Right forelimb (tissue), 1 donor: ENCODE measurements around the gene PHF14.
A peak's percentile ranks its signal among the peaks of the same experiment; 100 is the strongest.

ENCODE experiments used
- DNase-seq: peaks from one replicate; pipeline ENCODE4 v3.0.0-alpha.2; 2018

Gene PHF14

DNA sequence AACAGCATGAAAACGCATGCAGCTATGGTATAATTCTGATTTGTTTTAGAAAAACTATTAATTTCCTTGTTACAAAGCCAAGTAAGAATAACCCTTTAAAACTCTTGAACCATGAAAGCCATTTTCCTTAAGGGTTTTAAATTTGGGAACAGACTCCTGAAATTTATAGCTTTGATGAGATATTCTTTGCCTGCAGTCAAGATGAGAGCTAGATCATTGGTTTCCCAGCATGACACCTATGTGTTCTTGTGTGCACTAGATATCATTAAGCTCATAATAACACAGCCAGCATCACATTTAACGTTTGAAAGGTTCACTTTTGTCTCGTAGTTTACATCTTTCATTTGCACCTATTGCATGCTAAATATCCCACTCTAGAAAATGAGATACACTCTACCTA lies 202.2 kb downstream of the PHF14 start:
- DNase-seq = no peak

DNA sequence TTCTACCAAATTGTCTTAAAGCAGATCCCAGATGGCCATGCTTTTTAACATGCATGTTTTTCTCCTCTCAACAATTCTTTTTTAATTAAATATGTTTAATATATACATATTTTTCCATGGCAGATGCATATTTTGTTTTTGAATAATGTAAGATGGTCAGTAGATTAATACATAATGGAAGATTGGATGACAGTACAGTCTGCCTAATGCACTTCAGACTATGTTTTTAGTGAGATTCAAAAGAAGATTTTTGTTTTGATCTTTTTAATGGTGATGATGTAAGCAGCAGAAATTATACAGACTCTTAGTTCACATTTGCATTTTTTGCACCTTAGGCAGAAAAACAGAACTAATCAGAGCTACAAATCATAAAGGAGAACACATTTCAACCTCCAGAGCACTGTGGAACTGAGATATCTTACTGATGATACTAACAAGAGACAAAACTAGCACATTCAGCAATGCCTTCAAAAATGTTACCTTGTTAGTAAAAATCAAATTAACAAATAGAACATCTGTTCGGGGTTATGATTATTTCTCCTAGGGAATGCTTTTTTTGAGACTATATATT lies 203.4 kb downstream of the PHF14 start:
- DNase-seq = no peak

DNA sequence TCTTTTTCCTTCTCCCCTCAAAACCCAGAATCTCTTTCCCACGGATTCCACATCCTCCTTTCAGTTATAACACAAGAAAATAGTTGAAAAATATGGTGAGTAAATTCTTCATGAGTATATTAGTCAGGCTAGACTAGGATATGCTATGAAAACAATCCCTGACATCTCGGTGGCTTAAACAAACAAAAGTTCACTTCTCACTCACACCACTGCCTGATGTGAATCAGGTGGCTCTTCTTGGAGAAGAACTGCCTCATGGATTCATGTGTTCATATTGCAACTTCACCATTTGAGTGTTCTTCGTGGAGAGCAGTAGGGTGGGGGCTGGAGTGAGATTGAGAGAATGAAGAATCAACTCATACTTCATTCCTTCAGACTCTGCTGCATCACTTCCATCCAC lies 204.1 kb downstream of the PHF14 start:
- DNase-seq = no peak

DNA sequence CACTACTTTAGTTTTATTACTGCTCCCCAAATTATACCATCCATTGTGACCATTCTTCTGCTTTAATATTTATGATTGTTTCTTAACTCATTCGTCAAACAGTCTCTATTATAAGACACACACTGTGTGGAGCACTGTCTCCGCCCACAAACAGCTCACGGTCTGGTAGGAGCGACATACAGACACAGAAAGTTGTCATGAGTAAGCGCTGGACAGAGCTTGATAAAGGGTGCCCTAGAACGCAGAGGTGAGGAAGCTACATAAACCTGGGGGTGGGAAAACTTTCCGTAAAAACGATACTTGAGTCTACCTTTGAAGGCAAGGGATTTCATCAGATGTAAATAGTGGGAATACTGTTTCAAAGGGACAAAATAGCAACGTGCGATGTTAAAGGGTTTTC lies 207.9 kb downstream of the PHF14 start:
- no peak for DNase-seq

DNA sequence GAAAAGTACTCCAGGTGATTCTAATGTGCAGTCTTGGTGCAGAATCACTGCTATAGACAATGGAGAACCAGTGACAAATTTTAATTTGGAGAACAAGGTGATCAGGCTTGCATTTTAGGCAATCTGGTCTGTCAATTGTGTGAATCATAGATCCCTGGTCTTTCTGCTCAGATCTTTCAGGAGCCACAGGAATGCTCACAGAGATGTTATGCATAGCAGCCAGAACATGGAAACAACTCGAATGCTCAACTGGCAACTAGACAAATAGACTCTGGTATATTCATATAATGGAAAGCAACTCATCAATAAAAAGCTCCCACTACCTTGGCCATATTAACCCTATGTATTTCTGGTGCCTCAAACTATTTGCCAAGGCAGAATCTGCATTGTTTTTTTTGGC lies 209.1 kb downstream of the PHF14 start:
- DNase-seq = no peak

DNA sequence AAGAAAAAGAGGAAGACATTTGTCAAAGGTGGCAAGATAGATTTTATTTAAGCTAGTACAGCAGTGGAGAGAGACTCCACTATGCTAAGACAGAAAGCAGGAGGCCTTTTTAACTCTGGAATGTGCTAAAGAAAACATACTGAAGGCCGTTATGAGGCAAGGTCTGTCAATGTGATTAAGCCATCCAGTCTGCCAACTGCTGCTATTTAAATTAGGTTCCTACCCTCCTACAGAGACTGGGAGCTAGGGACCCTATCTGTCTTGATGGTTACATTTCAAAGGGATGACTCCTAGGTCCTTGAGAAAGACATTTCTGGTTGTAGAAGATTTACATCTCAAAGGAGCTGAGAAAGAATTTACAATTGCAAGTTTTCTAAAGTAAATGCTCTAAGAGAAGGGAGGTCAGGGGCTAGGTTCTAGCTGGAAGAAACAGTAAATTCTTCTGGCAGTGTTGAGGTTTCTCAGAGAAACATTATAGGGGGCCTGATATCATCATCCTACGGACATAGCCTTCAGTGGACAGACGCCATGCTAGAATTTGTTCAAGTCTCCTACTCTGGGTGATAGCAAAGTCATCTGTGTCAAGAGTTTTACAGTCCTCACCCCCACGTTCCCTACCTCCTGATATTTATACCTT lies 211.6 kb downstream of the PHF14 start:
- no peak for DNase-seq

DNA sequence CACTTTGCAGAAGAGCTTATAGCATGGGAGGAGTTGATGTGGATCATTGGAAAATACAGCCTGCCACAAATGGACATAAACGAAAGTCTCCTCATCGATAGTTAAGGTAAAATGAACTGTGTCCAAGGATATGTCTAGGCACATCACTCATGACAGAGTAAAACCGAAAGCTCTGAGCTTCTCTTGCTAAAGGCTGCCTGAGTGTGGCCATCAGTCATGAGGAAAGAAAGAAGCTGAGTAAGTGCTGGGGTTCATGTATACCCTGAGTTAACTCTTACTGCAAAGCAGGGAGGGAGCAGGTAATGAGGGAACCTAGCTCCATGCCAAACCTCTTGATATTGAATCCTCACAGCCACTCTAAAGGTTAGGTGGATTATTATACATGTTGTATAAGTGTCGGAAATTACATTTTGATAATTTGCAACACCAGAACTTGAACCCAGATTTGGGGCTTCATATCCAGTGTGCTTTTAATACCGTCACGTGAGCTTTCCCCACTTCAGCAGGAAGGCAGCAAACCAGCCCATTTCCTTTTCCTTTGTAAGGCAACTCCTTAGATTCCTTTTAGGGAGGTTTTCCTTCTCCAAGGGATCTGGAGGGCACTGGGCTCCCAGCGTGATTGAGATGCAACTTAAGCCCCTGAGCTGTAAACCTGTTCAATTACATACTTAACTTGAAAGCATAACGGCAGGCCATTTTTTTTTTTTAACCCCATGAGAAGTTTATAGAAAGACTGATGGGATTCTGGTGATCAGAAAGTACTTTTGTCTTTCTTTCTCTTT lies 215.0 kb downstream of the PHF14 start:
- DNase-seq = no peak

DNA sequence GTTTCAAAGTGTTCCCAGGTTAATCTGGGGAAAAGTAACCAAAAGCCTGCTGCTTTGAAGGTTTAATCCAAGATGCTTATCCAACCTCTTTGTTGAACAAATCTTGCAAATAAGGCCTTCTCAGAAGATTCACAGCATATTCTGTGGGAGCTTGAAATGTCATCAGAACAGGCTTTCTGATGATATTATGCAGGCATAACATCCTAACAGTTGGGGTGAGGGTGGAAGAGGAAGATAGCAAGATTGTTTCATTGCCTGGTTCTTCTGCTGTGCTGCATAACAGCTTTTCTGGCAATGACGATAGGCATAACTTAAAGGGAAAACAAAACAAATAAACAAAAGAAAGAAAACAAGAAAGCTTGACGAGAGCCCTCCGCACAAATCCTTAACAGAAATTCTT lies 217.4 kb downstream of the PHF14 start:
- no peak for DNase-seq

DNA sequence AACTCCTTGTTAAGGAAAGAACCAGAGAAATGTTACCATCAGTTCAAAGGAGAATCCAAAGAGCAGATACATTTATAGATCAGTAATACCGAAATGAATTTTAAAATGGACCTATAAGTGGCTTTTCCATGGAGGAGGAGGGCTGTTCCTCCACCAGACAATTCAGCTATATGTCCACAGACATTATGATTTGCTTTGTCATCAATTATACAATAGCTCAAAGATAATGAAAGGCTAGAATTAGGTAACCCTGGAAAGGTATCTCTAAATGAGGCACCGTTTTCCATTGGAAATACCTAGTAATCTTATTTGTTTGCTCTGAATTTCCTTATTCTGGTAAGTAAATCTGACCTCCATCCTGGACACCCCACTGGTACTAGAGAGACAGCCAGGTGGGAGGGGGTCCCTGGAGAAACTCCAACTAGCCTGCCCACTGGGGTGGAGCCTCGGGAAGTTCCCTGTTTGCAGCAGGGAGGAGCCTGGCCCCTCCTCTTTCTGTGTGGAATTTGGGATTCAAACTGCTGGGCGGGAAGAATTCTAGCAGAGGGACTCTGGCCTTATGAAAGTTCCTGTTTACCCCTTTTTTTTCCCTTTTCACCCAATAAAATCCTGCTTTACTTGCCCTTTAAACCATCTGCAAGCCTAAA lies 218.0 kb downstream of the PHF14 start:
- DNase-seq = no peak

DNA sequence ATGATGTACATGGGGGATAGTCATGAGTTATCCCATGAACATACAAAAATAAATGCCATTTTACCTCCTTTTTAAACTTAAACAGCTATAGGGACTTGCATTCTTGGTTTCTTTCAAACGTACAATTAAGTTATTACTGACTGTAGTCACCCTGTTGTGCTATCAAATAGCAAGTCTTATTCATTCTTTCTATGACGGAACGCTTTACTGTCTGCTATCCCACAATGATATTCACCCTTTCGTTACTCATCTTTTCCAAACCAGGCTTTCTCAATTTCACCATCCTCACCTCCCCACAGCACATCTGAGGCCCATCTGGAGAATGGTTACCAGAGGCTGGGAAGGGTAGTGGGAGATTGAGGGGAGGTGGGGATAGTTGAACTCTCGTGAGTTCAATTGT lies 218.8 kb downstream of the PHF14 start:
- DNase-seq = no peak

DNA sequence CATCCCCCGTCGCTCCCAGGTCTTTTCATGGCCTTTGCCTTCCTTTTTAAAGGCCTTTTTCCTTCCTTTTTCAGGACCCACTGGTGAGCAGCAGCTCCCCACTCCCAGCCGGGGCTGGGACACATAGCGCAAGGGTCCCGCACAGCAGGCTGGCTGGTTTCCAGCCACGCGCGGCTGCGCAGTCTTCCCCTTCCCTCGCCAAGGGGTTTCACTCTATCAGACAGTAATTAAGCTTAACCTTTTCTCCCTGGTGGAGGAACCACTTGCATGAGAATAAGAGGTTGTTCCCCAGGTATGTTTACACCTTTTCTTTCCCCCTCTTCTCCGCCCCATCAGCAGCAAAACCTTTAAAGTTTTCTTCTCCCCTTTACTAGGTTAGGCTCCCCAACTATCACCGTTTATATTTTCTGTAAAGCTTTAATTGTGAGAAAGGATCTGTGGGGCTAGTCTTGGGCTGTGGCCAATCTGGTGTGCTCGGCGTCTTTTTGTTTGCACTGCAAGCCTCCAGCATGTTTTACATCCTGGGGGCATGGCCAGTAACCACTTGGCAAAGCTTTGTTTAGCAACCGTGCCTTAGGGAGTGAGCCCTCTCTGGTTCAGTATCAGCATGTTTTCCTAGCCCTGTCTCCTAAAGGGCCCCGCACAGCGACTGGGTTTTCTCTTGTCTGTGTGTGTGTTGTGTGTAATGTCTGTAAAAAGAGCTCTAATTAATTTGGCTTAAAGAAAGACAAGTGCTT lies 219.6 kb downstream of the PHF14 start:
- no peak for DNase-seq

DNA sequence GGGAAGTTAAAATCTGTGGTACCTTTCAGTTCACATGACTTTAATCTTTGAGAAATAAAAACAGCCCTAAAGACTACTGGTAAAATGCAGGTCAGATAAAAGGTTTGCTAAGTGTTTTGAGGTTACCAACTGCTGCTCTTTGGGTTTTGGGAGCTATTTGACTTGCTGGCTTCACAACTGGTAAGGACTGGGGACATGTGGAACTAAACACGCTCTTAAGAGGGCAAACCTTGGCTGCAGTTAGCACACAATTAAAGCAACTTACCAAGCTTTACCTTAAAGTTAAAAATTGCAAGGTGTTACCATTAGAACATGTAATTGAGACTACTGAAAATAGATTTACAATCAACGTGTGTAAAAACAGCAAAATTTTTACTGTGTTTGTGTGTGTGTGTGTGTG lies 220.2 kb downstream of the PHF14 start:
- no peak for DNase-seq

DNA sequence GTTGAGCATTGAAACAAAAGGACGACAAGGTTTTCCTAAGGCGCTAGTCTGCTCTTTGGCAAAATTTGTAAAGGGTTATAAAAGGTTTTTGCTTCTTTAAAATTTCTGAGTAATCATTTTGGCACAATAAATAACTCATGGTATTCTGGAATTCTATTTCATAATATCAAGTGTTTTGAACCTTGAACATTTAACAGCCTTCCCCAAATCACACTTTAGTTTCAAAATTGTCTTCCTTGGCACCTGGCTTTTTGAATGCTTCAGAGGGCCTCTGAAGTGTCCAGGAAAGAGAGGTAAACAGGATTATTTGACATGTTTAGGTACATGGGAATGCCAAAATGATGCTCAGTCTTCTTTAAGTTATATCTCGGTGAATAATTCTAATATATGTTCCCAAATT lies 220.8 kb downstream of the PHF14 start:
- DNase-seq = no peak

DNA sequence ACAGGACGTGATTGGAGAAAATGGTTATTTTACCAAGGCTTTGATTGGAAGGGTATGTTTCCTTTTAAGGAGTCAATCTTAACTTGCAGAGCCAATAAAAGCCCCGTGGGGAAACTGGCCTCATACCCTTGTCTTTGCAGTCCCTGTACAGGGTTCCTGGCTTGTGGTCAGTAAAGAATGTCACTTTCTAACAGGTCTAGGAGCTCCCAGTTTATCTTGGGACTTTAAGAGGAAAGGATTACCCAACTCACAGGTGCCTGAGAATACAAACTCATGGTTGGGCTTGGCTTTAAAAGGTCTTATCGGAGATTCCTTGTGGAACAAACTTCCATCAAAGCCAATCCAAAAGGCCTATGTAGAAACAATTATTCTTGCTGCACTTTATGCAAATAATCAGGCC lies 221.8 kb downstream of the PHF14 start:
- no peak for DNase-seq

DNA sequence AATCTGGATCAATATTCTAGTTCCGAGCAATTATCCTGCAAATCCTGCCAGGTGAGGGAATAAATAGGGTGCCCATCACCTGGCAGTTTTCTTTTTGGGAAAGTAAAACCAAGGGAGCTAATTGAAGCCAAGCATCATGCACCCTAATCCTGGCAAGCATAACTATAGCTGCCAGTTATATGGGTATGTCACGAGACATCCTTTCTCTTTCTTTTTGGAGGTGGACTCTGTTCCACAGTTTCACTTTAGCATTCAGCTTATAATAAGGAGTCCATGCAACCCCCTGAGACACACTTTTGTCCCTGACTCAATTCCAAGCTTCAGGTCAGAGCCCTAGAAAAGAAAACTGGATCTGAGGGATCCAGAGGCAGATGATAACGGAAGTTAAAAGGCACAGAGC lies 222.5 kb downstream of the PHF14 start:
- no peak for DNase-seq

DNA sequence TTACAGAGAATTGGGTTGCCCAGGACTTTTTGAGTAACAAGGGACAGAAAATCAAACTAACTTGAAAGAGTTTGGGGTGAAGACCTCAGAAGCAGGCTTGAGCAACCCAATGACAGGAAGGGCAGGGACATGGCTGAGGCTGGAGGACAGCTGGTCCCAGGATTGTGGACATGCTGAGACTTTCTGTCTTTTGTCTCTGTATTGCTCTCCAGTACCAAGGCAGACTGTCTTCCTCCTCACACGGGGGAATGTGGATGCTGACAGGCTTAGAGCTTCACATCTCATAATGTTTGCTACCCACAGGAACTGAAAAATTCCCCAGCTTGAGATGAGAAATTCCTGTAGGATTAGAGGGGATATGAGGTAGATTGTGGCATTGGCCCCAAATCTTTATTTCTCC lies 229.6 kb downstream of the PHF14 start:
- DNase-seq = no peak

DNA sequence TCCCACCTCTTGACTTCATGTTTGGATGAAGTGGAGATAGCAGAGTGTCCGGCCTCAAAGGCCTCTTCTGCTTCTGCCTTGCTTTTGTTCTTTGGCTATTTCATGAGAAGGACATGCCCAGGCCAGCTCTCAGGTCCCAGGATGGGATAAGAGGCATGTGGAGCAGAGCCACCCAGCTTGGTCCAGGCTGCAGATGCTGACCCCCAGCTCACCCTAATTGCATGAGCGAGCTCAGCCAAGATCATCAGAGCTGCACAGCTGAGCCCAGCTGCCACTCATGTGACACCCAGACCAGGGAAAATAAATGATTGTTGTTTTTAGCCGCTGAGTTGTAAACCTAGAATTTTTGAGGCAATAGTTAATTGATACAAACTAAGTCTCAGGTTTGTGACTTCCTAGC lies 230.0 kb downstream of the PHF14 start:
- DNase-seq = no peak

DNA sequence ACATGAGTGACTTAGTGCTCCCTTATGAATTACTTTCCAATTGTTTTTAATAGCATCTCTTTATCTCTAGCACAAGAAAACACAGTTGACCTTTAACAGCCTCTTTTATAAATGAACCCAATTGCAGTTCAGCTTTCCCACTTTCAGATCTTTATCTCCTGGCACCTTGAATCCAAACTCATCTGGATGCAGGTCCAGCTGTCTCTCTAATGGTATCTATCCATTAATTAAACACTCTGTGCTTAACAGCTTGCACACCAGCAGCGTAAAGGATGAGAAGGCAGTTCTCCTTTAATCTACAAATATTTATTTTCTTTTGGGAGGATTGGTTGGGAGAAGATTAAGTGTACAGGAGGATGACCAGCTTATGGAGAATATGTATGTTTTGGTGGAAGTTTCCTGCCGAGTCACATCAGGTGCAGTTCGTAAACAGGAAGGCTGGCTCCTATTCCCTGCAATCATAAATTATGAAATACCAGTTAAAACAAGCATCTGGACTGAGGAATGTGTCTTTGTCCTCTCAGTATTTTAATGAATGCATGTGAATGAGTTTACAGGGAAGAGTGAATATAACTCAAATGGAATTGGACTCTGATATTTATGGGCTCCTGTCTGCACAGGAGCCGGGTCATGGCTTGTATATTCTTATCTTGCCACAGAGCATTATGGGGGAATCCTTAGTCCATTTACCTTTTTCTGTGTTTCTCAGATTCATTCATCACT lies 232.7 kb downstream of the PHF14 start:
- no peak for DNase-seq

DNA sequence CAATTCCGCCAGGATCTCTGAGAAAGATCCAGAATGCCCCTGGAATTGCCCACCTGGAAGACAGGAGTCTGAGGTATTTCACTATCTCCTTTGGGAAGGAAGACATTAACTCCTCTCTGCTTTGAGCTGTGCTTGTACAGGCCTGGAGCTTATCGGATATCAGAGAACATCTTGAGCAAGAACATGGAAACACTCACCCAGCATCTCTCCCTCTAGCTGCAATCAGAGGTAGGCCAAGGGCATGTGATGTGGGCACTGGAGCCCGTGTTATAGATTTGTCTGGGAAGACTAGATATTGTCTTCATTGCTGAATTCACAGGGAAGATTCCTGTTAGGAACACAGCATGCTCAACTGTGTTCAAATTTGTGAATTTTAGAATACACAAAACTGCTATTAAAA lies 233.9 kb downstream of the PHF14 start:
- no peak for DNase-seq

DNA sequence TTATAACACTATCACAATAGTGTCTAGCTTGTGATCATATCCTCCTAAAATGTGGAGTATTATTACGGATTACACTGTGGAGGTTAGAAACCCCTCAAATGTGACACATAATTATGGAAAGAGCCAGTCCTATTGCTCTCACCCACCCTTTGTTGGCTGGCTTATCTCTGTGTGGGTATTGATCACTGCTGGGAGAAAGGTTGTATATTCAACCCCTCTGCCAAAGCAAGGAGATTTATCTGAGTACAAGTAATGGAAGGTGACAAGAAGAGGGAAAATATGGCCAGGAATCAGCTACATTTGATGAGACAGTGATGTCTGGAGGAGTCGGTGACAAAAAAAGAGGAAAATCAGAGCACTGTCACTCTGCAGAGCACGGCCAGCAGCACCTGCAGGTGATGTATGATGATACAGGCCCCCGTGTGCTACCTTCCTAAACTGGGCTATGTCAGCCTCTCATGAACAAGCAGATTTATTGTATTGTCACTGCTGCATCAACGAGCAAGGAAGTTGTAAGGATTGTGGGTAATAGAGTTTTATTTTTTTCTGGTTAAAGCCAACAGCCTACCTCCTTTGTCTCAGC lies 235.3 kb downstream of the PHF14 start:
- no peak for DNase-seq

DNA sequence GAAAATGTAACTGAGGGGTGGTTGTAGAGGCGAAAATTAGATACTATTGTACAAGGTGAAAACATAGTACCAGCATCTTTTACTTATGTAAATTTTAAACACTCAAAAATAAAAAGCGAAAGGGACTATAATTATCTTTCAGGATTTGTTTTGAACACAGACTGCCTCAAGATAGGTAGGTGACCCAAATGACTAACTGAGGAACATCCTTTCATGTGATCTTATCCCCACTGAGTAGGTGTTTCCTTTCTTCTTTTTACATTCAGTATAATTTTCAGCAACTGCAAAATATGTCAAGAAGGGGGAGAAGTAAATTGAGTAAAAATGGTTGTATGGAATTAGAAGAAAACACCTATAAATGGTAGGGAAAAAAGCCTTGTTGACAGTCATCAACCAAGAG lies 236.7 kb downstream of the PHF14 start:
- DNase-seq = no peak

DNA sequence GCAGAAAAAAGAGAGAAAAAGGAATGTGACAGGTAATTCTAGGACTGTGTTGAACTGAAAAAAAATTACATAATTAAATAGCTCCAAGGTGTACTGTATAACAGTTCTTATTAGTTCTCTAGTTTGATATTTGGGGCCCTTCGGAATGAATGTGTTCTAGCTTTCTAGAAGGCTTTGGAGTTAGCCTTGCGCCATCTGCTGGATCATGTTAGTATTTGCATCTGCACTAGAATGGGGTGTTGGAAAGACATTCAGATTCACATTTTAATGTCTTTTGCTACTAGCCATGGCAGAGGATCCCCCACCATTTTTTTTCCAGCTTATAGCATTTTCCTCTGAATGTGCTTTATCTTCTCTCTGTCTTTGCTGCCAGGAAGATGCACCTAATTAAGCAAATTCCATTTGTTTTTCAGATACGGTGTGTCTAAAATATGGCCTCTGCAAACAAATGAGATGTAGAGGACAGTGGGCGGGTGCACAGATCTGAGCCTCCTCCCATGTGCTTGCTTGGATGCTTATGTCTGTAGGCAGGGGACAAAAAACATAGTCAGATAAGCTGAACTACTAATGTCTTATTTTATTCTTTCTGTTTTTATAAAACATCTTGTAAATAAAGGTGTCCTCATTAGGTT lies 238.5 kb downstream of the PHF14 start:
- DNase-seq = peak; percentile 63
